ENCODE data around the gene HES4.

DNA sequence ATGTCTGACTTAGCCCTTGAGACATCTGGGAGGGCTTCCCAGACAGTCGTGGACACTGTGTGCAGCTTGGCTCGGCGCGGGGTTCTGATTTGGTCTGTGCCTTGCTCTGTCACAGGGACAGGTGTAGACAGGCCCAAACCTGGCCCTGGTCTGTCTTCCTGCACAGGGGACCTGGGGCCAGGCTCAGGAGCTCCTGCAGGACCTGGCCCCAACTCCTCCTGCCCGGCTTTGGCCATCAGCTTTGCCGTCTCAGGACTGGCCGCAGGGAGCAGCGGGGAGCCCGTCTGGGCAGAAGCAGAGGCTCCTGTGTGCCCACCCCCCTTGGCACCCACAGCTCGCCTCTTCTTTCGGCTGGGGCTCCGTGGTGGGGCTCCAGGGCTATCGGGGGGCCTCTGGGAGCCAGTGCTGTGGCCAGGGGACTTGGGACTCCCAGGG is 19.7 kb downstream of the HES4 start:
- TF ChIP-seq, protein P1, sequence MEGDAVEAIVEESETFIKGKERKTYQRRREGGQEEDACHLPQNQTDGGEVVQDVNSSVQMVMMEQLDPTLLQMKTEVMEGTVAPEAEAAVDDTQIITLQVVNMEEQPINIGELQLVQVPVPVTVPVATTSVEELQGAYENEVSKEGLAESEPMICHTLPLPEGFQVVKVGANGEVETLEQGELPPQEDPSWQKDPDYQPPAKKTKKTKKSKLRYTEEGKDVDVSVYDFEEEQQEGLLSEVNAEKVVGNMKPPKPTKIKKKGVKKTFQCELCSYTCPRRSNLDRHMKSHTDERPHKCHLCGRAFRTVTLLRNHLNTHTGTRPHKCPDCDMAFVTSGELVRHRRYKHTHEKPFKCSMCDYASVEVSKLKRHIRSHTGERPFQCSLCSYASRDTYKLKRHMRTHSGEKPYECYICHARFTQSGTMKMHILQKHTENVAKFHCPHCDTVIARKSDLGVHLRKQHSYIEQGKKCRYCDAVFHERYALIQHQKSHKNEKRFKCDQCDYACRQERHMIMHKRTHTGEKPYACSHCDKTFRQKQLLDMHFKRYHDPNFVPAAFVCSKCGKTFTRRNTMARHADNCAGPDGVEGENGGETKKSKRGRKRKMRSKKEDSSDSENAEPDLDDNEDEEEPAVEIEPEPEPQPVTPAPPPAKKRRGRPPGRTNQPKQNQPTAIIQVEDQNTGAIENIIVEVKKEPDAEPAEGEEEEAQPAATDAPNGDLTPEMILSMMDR (IDR thresholded peaks at IDR 0.05) = no peak
- TF ChIP-seq POLR2AphosphoS5 (IDR thresholded peaks at IDR 0.05) = no peak
- TF ChIP-seq POLR2A (IDR thresholded peaks at IDR 0.05) = no peak
